Stimulated activated effector memory CD8-positive, alpha-beta T cell treated with anti-CD3 and anti-CD28 coated beads, Interleukin-12 subunit alpha, Interleukin-12 subunit beta, amount 100 ng/mL, for 72 hours (primary cell): Measurements from ENCODE around the gene ZNF3.

Experiments
- ATAC-seq: fragments of 150-1000 bp; cut with Tn5 transposase; 2 replicates; pipeline ENCODE4 v1.10.0; 2021
- DNase-seq, 2 donors: peaks; one replicate each; pipeline ENCODE4 v3.0.0; 2021 to 2022; ENCODE audit warnings: low spot score in 2 of 2
- H3K27ac Mint-ChIP-seq: one replicate; pipeline ENCODE4 v1.8.0; 2022; ENCODE audit warnings: mild to moderate bottlenecking, mixed read lengths
- H3K36me3 Mint-ChIP-seq: one replicate; pipeline ENCODE4 v1.8.0; 2022; ENCODE audit warnings: mild to moderate bottlenecking, mixed read lengths
- H3K4me1 Mint-ChIP-seq: one replicate; pipeline ENCODE4 v1.8.0; 2022; ENCODE audit warnings: mixed read lengths
- H3K4me3 Mint-ChIP-seq: one replicate; pipeline ENCODE4 v1.8.0; 2022; ENCODE audit warnings: mild to moderate bottlenecking, mixed read lengths
- H3K9me3 Mint-ChIP-seq: one replicate; pipeline ENCODE4 v1.8.0; 2022; ENCODE audit warnings: mixed read lengths

Gene ZNF3

GRCh38 chr7:100023526-100023925 lies 58.0 kb downstream of the ZNF3 start:
- DNase-seq = no peak
- Mint-ChIP-seq H3K9me3 (no peaks in the 10 kb centered on the region), H3K4me3 (no peak overlapping the region), H3K36me3 (peaks cover 88% of the 10 kb centered on the region), H3K4me1 (peaks cover 16% of the 10 kb centered on the region), H3K27ac (peak overlapping the region; percentile 54)
- no peak for ATAC-seq

- H3K27ac Mint-ChIP-seq = peak overlapping the region; percentile 54
- ATAC-seq = no peak
- H3K36me3 Mint-ChIP-seq = peaks cover 80% of the 10 kb centered on the region
Observed at GRCh38 chr7:100022621-100023020, 58.9 kb downstream of the ZNF3 start.

DNA sequence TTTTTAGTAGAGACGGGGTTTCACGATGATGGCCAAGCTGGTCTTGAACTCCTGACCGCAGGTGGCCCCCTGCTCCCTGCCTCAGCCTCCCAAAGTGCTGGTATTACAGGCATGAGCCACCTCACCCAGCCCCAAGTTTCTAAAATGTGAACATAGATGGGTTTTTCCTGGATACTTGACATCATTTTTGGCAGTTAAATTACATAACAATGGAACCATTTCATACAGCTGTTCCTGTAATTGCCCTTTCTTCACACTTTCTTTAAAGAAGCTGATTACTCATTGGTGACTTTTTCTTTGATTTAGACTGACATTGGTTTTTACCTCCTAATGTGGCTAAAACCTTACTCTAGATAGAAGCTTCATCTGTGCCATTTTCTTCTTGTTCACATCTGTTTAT lies 60.2 kb downstream of the ZNF3 start:
- ATAC-seq = no peak
- no peak for DNase-seq
- Mint-ChIP-seq H3K4me1 (peaks cover 21% of the 10 kb centered on the region), H3K27ac (peak overlapping the region; percentile 29), H3K4me3 (no peak overlapping the region), H3K9me3 (no peaks in the 10 kb centered on the region), H3K36me3 (peaks cover 79% of the 10 kb centered on the region)

More at GRCh38 chr7:100022621-100023020, 58.9 kb downstream of the ZNF3 start:
- H3K4me3 Mint-ChIP-seq = no peak overlapping the region
- H3K4me1 Mint-ChIP-seq = peaks cover 16% of the 10 kb centered on the region
- no peaks in the 10 kb centered on the region for H3K9me3 Mint-ChIP-seq
- DNase-seq = no peak
